Measurements from ENCODE around the gene SERTAD1. TPM values are rescaled to one million over a fixed set of nuclear protein-coding genes. Genes with fewer than 3 reads are reported as not detected.
"Not testable (repeated sequence)": the region's sequence is repeated elsewhere in the genome, so short reads cannot be mapped to it uniquely, and the experiment has no call there.

Gene SERTAD1
- total RNA-seq, 1 donor from 2014 or later = 2.4 TPM

GRCh38 chr19:40433391-40434216 lies 7.8 kb upstream of the SERTAD1 start:
- Histone ChIP-seq H3K9me3 (ENCODE audit: low read depth) (no peaks in the 10 kb centered on the region), H3K27ac (peak overlapping the region; percentile 40), H3K27me3 (no peaks in the 10 kb centered on the region), H3F3A (ENCODE audit: low read depth) (peaks cover 45% of the 10 kb centered on the region), H3K9ac (no peak overlapping the region), H3K4me2 (peak overlapping the region; percentile 74), H3K4me3 (peak overlapping the region; percentile 33), H2AFZ (replicated peaks) (peak overlapping the region; percentile 78), H3K79me2 (ENCODE audit: low read depth) (no peaks in the 10 kb centered on the region), H3K36me3 (no peaks in the 10 kb centered on the region), H3K4me1 (peaks cover 10% of the 10 kb centered on the region), H4K20me1 (ENCODE audit: low read depth) (no peaks in the 10 kb centered on the region)
- no peak for TF ChIP-seq CTCF (IDR thresholded peaks at IDR 0.05)
- no peak for TF ChIP-seq EZH2 (IDR thresholded peaks at IDR 0.05)
- TF ChIP-seq EZH2phosphoT487 (IDR thresholded peaks at IDR 0.05) = no peak
- Mint-ChIP-seq H3K9me3 (no peaks in the 10 kb centered on the region), H3K27ac (peak overlapping the region; percentile 91), H3K4me3 (peak overlapping the region; percentile 84), H3K27me3 (ENCODE audit: insufficient read depth, low read depth) (peaks cover 10% of the 10 kb centered on the region), H3K4me1 (peaks cover 23% of the 10 kb centered on the region), H3K36me3 (peaks cover 2% of the 10 kb centered on the region)
- DNase-seq (ENCODE audit: low spot score) = peak; percentile 91

- H3K36me3 ChIP-seq; H3K36me3 Mint-ChIP-seq; H3K9ac ChIP-seq; DNase-seq (ENCODE audit: low spot score); H4K20me1 ChIP-seq (ENCODE audit: low read depth); H3K27ac ChIP-seq; H2AFZ ChIP-seq (replicated peaks); H3K9me3 Mint-ChIP-seq; H3K79me2 ChIP-seq (ENCODE audit: low read depth); H3K9me3 ChIP-seq (ENCODE audit: low read depth); H3K27me3 ChIP-seq: not testable (repeated sequence)
- Histone ChIP-seq H3F3A (ENCODE audit: low read depth) (peaks cover 45% of the 10 kb centered on the region), H3K4me3 (peak overlapping the region; percentile 33), H3K4me1 (peaks cover 10% of the 10 kb centered on the region), H3K4me2 (peak overlapping the region; percentile 74)
- peak overlapping the region; percentile 91 for H3K27ac Mint-ChIP-seq
- peaks cover 23% of the 10 kb centered on the region for H3K4me1 Mint-ChIP-seq
- peak overlapping the region; percentile 84 for H3K4me3 Mint-ChIP-seq
- H3K27me3 Mint-ChIP-seq (ENCODE audit: insufficient read depth, low read depth) = peaks cover 10% of the 10 kb centered on the region
These were observed 7.0 kb upstream of the SERTAD1 start for GRCh38 chr19:40432760-40433159.

GRCh38 chr19:40431698-40432097 lies 5.9 kb upstream of the SERTAD1 start:
- peaks cover 10% of the 10 kb centered on the region for H3K4me1 ChIP-seq
- H3K27ac ChIP-seq = no peak overlapping the region
- peaks cover 12% of the 10 kb centered on the region for H3K27me3 Mint-ChIP-seq (ENCODE audit: insufficient read depth, low read depth)
- H3K36me3 ChIP-seq = no peaks in the 10 kb centered on the region
- TF ChIP-seq EZH2phosphoT487 (IDR thresholded peaks at IDR 0.05) = no peak
- TF ChIP-seq CTCF (IDR thresholded peaks at IDR 0.05) = no peak
- TF ChIP-seq EZH2 (IDR thresholded peaks at IDR 0.05) = no peak
- no peak overlapping the region for H2AFZ ChIP-seq (replicated peaks)
- peaks cover 45% of the 10 kb centered on the region for H3F3A ChIP-seq (ENCODE audit: low read depth)
- no peak overlapping the region for H3K27ac Mint-ChIP-seq
- H3K27me3 ChIP-seq = no peaks in the 10 kb centered on the region
- no peak overlapping the region for H3K4me3 Mint-ChIP-seq
- H3K4me3 ChIP-seq = no peak overlapping the region
- DNase-seq (ENCODE audit: low spot score) = no peak
- no peaks in the 10 kb centered on the region for H3K79me2 ChIP-seq (ENCODE audit: low read depth)
- H3K36me3 Mint-ChIP-seq = no peaks in the 10 kb centered on the region
- no peaks in the 10 kb centered on the region for H3K9me3 Mint-ChIP-seq
- H3K9ac ChIP-seq = no peak overlapping the region
- peaks cover 23% of the 10 kb centered on the region for H3K4me1 Mint-ChIP-seq
- H3K4me2 ChIP-seq = no peak overlapping the region
- H4K20me1 ChIP-seq (ENCODE audit: low read depth) = no peaks in the 10 kb centered on the region
- H3K9me3 ChIP-seq (ENCODE audit: low read depth) = no peaks in the 10 kb centered on the region

- not testable (repeated sequence) for DNase-seq (ENCODE audit: low spot score); H3K9me3 Mint-ChIP-seq; H4K20me1 ChIP-seq (ENCODE audit: low read depth); H3K36me3 ChIP-seq; H3K79me2 ChIP-seq (ENCODE audit: low read depth); H3K36me3 Mint-ChIP-seq; H3K4me3 ChIP-seq; H3K9me3 ChIP-seq (ENCODE audit: low read depth); H3K9ac ChIP-seq; H3K27me3 ChIP-seq; H3K27ac ChIP-seq; H3K4me2 ChIP-seq; H3K27ac Mint-ChIP-seq; H3K4me3 Mint-ChIP-seq; H2AFZ ChIP-seq (replicated peaks)
- H3K4me1 Mint-ChIP-seq = peaks cover 21% of the 10 kb centered on the region
- Histone ChIP-seq H3K4me1 (peaks cover 10% of the 10 kb centered on the region), H3F3A (ENCODE audit: low read depth) (peaks cover 55% of the 10 kb centered on the region)
- peaks cover 16% of the 10 kb centered on the region for H3K27me3 Mint-ChIP-seq (ENCODE audit: insufficient read depth, low read depth)
These were observed 4.5 kb upstream of the SERTAD1 start for GRCh38 chr19:40430242-40430641.

- not testable (repeated sequence) for H3K36me3 Mint-ChIP-seq; H3K79me2 ChIP-seq (ENCODE audit: low read depth); H3K36me3 ChIP-seq; H3K9ac ChIP-seq; H3K27ac ChIP-seq; H2AFZ ChIP-seq (replicated peaks); H3K4me3 Mint-ChIP-seq; H3K4me2 ChIP-seq; H3K27ac Mint-ChIP-seq; H4K20me1 ChIP-seq (ENCODE audit: low read depth); DNase-seq (ENCODE audit: low spot score); H3K9me3 ChIP-seq (ENCODE audit: low read depth); H3K9me3 Mint-ChIP-seq; H3K4me3 ChIP-seq; H3K27me3 ChIP-seq
- Mint-ChIP-seq H3K4me1 (peaks cover 23% of the 10 kb centered on the region), H3K27me3 (ENCODE audit: insufficient read depth, low read depth) (peaks cover 16% of the 10 kb centered on the region)
- Histone ChIP-seq H3F3A (ENCODE audit: low read depth) (peaks cover 50% of the 10 kb centered on the region), H3K4me1 (peaks cover 11% of the 10 kb centered on the region)
These were observed 2.4 kb upstream of the SERTAD1 start for GRCh38 chr19:40428197-40428596.

Measured in neural progenitor cell (in vitro differentiated cells).